ENCODE results near the gene AHCYL2.
"Not testable (repeated sequence)": the region's sequence is repeated elsewhere in the genome, so short reads cannot be mapped to it uniquely, and the experiment has no call there.

The AHCYL2 gene

DNA sequence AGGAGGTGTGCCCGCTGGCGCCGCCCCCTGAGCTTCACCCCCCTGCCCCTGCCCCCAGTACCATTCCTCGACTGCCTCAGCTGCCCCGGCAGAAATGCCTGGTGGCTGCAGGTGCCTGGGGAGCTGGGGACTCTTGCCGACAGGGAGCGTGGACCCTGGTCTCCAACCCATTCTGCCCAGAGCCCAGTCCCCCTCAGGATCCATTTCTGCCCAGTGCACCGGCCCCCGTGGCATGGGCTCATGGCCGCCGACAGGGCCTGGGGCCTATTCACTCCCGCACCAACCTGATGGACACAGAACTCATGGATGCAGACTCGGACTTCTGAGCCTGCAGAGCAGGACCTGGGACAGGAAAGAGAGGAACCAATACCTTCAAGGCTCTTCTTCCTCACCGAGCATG, 12.7 kb upstream of the AHCYL2 start:
- no peaks in the 10 kb centered on the region for H3K36me3 ChIP-seq (replicated peaks)
- H3K27me3 ChIP-seq (replicated peaks): no peaks in the 10 kb centered on the region
- in situ Hi-C loops (cut with HindIII; ENCODE audit: low pct_ligation_motif_present, low sequenced_read_pairs): no loop called here
- H3K4me3 ChIP-seq (ENCODE audit: low read depth, low read length): no peak overlapping the region
- TF ChIP-seq, protein P1, sequence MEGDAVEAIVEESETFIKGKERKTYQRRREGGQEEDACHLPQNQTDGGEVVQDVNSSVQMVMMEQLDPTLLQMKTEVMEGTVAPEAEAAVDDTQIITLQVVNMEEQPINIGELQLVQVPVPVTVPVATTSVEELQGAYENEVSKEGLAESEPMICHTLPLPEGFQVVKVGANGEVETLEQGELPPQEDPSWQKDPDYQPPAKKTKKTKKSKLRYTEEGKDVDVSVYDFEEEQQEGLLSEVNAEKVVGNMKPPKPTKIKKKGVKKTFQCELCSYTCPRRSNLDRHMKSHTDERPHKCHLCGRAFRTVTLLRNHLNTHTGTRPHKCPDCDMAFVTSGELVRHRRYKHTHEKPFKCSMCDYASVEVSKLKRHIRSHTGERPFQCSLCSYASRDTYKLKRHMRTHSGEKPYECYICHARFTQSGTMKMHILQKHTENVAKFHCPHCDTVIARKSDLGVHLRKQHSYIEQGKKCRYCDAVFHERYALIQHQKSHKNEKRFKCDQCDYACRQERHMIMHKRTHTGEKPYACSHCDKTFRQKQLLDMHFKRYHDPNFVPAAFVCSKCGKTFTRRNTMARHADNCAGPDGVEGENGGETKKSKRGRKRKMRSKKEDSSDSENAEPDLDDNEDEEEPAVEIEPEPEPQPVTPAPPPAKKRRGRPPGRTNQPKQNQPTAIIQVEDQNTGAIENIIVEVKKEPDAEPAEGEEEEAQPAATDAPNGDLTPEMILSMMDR (IDR thresholded peaks at IDR 0.05; ENCODE audit: low read depth, low read length, missing control alignments): no peak
- no peak overlapping the region for H3K27ac ChIP-seq
- no peak for DNase-seq

DNA sequence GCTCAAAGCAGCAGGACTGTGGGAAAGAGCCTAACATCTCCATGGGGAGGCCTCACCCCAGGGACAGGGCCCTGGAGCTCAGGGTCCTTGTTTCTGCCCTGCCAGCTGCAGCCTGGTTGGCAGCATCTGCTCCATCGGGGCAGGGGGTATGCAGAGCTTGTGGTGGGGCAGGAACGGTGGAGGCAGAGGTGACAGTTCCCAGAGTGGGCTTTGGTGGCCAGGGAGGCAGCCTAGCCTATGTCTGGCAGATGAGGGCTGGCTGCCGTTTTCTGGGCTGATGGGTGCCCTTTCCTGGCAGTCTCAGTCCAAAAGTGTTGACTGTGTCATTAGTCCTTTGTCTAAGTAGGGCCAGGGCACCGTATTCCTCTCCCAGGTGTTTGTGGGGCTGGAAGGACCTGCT, 12.2 kb upstream of the AHCYL2 start:
- Histone ChIP-seq H3K27ac (no peak overlapping the region), H3K36me3 (replicated peaks) (no peaks in the 10 kb centered on the region), H3K27me3 (replicated peaks) (no peaks in the 10 kb centered on the region), H3K4me3 (ENCODE audit: low read depth, low read length) (no peak overlapping the region)
- TF ChIP-seq, protein P1 (IDR thresholded peaks at IDR 0.05; ENCODE audit: low read depth, low read length, missing control alignments): no peak
- no peak for DNase-seq
- in situ Hi-C loops (cut with HindIII; ENCODE audit: low pct_ligation_motif_present, low sequenced_read_pairs): no loop called here

DNA sequence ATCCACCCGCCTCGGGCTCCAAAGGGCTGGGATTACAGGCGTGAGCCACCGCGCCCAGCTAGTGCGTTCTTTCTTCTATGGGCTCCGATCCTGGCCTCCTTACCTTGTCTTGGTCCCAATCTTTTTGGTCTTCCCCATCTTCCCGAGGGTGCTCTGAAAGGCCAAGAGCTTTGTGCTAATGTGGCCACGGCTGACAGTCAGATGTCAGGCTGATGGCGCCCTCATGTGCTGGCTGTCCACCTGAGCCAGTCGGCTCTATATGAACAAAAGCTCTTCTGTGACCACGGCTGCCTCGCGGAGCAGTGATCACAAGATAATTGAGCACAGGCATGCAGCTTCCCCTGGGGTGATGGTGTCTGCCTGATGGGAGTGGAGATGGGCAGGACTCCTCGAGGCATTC, 11.0 kb upstream of the AHCYL2 start:
- no peak for DNase-seq
- in situ Hi-C loops (cut with HindIII; ENCODE audit: low pct_ligation_motif_present, low sequenced_read_pairs): no loop called here
- Histone ChIP-seq H3K27me3 (replicated peaks) (no peaks in the 10 kb centered on the region), H3K36me3 (replicated peaks) (no peaks in the 10 kb centered on the region), H3K4me3 (ENCODE audit: low read depth, low read length) (no peak overlapping the region), H3K27ac (no peak overlapping the region)
- TF ChIP-seq, protein P1 (IDR thresholded peaks at IDR 0.05; ENCODE audit: low read depth, low read length, missing control alignments): peak; percentile 30

DNA sequence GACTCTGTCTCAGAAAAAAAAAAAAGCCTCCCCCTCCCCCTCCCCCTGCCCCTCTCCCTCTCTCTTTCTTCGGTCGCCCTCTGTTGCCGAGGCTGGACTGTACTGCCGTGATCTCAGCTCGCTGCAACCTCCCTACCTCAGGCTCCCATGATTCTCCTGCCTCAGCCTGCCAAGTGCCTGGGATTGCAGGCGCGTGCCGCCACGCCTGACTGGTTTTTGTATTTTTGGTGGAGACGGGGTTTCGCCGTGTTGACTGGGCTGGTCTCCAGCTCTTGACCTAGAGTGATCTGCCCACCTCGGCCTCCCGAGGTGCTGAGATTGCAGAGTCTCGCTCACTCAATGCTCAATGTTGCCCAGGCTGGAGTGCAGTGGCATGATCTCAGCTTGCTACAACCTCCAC, 9.1 kb upstream of the AHCYL2 start:
- H3K4me3 ChIP-seq (ENCODE audit: low read depth, low read length); DNase-seq; H3K36me3 ChIP-seq (replicated peaks); in situ Hi-C loops (cut with HindIII; ENCODE audit: low pct_ligation_motif_present, low sequenced_read_pairs); H3K27ac ChIP-seq; H3K27me3 ChIP-seq (replicated peaks): not testable (repeated sequence)

DNA sequence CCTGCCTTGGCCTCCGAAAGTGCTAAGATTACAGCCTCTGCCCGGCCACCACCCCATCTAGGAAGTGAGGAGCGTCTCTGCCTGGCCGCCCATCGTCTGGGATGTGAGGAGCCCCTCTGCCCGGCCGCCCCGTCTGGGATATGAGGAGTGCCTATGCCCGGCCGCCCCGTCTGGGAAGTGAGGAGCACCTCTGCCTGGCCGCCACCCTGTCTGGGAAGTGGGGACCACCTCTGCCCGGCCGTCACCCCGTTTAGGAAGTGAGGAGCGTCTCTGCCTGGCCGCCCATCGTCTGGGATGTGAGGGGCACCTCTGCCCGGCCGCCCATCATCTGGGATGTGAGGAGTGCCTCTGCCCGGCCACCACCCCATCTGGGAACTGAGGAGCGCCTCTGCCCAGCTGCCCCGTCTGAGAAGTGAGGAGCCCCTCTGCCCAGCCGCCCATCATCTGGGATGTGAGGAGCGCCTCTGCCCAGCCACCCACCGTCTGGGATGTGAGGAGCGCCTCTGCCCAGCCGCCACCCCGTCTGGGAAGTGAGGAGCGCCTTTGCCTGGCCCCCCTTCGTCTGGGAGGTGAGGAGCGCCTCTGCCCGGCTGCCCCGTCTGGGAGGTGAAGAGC, 8.6 kb upstream of the AHCYL2 start:
- H3K27ac ChIP-seq; H3K4me3 ChIP-seq (ENCODE audit: low read depth, low read length); H3K27me3 ChIP-seq (replicated peaks); in situ Hi-C loops (cut with HindIII; ENCODE audit: low pct_ligation_motif_present, low sequenced_read_pairs); H3K36me3 ChIP-seq (replicated peaks); DNase-seq: not testable (repeated sequence)

DNA sequence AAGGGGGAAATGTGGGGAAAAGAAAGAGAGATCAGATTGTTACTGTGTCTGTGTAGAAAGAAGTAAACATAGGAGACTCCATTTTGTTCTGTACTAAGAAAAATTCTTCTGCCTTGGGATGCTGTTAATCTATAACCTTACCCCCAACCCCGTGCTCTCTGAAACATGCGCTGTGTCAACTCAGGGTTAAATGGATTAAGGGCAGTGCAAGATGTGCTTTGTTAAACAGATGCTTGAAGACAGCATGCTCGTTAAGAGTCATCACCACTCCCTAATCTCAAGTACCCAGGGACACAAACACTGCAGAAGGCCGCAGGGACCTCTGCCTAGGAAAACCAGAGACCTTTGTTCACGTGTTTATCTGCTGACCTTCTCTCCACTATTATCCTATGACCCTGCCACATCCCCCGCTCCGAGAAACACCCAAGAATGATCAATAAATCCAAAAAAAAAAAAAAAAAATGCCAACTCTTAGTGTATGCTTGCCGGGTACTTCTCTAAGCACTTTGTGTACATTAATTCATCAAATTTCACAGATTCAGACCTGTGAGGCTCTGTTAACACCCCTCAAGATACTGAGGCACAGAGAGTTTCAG, 7.9 kb upstream of the AHCYL2 start:
- H3K27ac ChIP-seq; H3K36me3 ChIP-seq (replicated peaks); DNase-seq; H3K27me3 ChIP-seq (replicated peaks); H3K4me3 ChIP-seq (ENCODE audit: low read depth, low read length); in situ Hi-C loops (cut with HindIII; ENCODE audit: low pct_ligation_motif_present, low sequenced_read_pairs): not testable (repeated sequence)

DNA sequence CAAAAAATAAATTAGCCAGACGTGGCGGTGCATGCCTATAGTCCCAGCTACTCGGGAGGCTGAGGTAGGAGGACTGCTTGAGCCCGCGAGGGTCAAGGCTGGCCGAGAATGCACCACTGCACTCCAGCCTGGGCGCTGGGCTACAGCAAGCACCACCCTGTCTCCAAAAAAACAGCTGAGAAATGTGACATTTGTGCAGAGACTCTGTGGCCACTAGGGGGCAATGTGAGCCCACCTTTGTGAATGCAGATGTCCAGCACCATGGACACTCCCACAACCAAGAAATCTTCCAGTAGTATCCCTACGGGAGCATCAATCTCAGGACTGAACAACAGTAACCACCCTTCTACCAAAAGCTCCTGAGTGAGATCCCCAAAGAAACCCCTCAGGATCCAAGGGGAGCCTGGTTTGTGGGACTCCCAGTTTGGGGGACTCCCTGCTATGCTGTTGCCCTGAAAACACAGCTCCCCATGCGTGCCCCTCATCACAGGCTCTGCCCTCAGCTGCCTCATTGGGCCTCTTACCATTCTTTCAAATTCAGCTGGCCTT, 6.2 kb upstream of the AHCYL2 start:
- in situ Hi-C loops (cut with HindIII; ENCODE audit: low pct_ligation_motif_present, low sequenced_read_pairs): no loop called here
- no peaks in the 10 kb centered on the region for H3K27me3 ChIP-seq (replicated peaks)
- H3K36me3 ChIP-seq (replicated peaks): no peaks in the 10 kb centered on the region
- TF ChIP-seq, protein P1 (IDR thresholded peaks at IDR 0.05; ENCODE audit: low read depth, low read length, missing control alignments): peak; percentile 90
- no peak overlapping the region for H3K27ac ChIP-seq
- DNase-seq: peak; percentile 79
- no peak overlapping the region for H3K4me3 ChIP-seq (ENCODE audit: low read depth, low read length)

DNA sequence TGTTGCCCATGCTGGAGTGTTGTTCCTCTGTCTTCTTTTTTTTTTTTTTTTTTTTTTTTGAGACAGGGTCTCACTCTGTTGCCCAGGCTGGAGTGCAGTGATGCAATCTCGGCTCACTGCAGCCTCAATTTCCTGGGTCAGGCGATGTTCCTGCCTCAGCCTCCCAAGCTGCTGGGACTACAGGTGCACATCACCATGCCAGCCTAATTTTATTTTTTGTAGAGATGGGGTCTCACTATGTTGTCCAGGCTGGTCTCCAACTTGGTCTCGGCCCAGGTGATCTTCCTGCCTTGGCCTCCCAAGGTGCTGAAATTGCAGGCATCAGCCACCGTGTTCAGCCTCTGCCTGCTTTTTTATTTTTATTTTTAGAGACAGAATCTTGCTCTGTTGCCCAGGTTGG, 5.7 kb upstream of the AHCYL2 start:
- in situ Hi-C loops (cut with HindIII; ENCODE audit: low pct_ligation_motif_present, low sequenced_read_pairs); H3K27me3 ChIP-seq (replicated peaks); H3K27ac ChIP-seq; H3K4me3 ChIP-seq (ENCODE audit: low read depth, low read length); DNase-seq; H3K36me3 ChIP-seq (replicated peaks): not testable (repeated sequence)

Measured in brain microvascular endothelial cell (primary cell).